ENCODE measurements around the gene UGT1A8. TPM values are rescaled to one million over a fixed set of nuclear protein-coding genes. Genes with fewer than 3 reads are reported as not detected.
A peak's percentile ranks its signal among the peaks of the same experiment; 100 is the strongest.

The UGT1A8 gene
- total RNA-seq, 1 donor from 2014 or later = 0.17 TPM

DNA sequence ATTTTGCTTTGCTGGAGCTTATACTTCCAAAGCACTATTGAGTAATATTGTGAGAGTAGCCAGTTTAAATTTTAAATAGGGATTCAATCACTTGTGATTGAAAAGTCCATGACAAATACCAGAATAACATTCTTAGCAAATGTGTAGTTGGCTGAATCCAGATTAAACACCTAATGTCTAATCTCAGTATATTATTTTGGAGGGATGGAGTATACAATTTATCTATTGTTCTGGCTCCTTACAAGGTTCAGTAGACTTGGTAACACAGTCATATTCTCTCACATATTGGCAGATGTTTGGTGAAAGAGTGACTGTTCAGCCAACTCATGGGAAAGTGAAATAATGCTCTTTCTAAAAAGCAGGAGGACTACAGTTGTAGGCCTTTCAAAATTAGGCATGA, 56.5 kb downstream of the UGT1A8 start:
- no peaks in the 10 kb centered on the region for H3K36me3 Mint-ChIP-seq
- TF ChIP-seq, protein P1, sequence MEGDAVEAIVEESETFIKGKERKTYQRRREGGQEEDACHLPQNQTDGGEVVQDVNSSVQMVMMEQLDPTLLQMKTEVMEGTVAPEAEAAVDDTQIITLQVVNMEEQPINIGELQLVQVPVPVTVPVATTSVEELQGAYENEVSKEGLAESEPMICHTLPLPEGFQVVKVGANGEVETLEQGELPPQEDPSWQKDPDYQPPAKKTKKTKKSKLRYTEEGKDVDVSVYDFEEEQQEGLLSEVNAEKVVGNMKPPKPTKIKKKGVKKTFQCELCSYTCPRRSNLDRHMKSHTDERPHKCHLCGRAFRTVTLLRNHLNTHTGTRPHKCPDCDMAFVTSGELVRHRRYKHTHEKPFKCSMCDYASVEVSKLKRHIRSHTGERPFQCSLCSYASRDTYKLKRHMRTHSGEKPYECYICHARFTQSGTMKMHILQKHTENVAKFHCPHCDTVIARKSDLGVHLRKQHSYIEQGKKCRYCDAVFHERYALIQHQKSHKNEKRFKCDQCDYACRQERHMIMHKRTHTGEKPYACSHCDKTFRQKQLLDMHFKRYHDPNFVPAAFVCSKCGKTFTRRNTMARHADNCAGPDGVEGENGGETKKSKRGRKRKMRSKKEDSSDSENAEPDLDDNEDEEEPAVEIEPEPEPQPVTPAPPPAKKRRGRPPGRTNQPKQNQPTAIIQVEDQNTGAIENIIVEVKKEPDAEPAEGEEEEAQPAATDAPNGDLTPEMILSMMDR (conservative IDR thresholded peaks at IDR 0.05) = no peak
- no peak overlapping the region for H3K4me3 Mint-ChIP-seq
- no peaks in the 10 kb centered on the region for H3K9me3 Mint-ChIP-seq
- no peak for DNase-seq (ENCODE audit: extremely low spot score, unreplicated experiment)
- H3K27me3 Mint-ChIP-seq = peaks cover 13% of the 10 kb centered on the region
- no peak overlapping the region for H3K27ac Mint-ChIP-seq
- H3K4me1 Mint-ChIP-seq (ENCODE audit: unreplicated experiment) = no peaks in the 10 kb centered on the region

DNA sequence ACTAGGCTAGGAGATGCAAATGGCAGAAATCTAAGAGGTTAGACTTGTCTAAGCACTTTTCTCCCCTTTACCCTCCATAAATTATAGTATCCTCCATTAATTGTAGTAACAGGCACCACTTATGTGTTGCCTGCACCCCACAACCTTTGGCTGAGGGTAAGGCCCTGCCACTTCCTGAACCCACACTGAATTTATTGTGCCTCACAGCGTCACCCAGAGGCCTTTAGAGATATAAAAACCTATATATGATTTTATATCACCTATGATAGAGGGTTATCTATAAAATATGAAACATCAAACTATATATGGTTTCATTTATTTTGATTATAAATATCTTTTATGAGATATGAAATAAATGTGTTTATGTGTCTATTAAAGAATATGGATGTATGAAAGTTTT, 56.9 kb downstream of the UGT1A8 start:
- Mint-ChIP-seq H3K9me3 (no peaks in the 10 kb centered on the region), H3K4me3 (no peak overlapping the region), H3K4me1 (ENCODE audit: unreplicated experiment) (no peaks in the 10 kb centered on the region), H3K27ac (no peak overlapping the region), H3K27me3 (peaks cover 13% of the 10 kb centered on the region), H3K36me3 (no peaks in the 10 kb centered on the region)
- DNase-seq (ENCODE audit: extremely low spot score, unreplicated experiment) = no peak
- TF ChIP-seq, protein P1 (conservative IDR thresholded peaks at IDR 0.05) = no peak

DNA sequence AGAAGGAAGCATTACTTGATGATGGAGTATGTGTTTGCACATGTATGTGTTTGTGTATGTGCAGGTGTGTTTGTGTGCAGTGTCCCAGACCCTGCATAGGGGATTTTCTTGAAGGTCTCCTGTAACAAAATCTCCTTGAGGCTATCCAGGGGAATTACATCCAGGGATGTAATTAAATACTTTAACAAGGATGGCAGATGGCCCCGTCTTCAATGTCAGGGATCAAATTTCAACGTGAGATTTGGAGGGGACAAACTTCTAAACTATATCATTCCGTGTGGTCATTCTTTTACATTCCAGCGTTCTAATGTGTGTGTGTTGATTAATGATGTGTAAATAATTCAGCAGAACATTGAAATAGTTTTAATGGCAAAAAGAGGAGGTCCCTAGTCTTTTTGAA, 57.6 kb downstream of the UGT1A8 start:
- DNase-seq (ENCODE audit: extremely low spot score, unreplicated experiment) = no peak
- no peaks in the 10 kb centered on the region for H3K9me3 Mint-ChIP-seq
- TF ChIP-seq, protein P1 (conservative IDR thresholded peaks at IDR 0.05) = peak; percentile 36
- H3K27ac Mint-ChIP-seq = no peak overlapping the region
- H3K4me1 Mint-ChIP-seq (ENCODE audit: unreplicated experiment) = no peaks in the 10 kb centered on the region
- no peaks in the 10 kb centered on the region for H3K36me3 Mint-ChIP-seq
- no peak overlapping the region for H3K4me3 Mint-ChIP-seq
- H3K27me3 Mint-ChIP-seq = peaks cover 17% of the 10 kb centered on the region

DNA sequence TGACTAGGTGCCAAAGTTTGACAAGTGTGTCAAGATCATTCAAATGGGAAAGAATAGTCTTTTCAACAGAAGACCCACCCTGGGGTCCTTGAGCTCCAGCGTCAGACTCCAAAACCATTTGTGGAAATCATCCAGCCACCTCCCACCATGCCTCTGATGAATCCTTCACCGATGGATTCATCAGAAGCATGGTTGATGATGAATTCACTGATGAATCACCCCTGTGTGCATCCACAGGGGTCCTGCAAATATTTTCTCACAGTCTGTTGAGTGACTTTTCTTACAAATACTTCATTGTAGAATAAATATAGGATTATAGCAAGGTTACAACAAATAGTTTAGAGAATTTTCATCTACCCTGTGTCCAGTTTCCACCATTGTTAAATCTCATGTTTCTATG, 58.6 kb downstream of the UGT1A8 start:
- TF ChIP-seq, protein P1 (conservative IDR thresholded peaks at IDR 0.05) = no peak
- Mint-ChIP-seq H3K36me3 (no peaks in the 10 kb centered on the region), H3K9me3 (no peaks in the 10 kb centered on the region), H3K4me1 (ENCODE audit: unreplicated experiment) (no peaks in the 10 kb centered on the region), H3K27me3 (peaks cover 18% of the 10 kb centered on the region), H3K27ac (no peak overlapping the region), H3K4me3 (no peak overlapping the region)
- no peak for DNase-seq (ENCODE audit: extremely low spot score, unreplicated experiment)

DNA sequence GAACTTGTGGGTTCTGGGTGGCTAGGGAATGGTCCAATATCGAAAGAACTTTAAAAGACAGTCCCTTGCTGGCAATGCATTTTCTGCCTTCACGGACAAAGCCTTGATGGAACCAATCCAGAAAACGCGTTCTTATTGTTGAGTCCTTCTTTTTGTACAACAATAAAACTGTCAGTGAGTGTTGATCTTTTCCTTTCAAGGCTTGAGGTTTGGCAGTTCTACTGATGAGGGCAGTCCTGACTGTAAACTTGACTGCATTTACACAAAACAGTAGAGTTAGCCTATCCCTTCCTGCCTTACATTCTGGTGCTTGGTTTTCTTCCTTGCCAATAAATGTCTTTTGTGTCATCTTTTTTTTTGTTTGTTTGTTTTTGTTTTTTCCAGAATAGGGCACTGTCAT, 61.8 kb downstream of the UGT1A8 start:
- Mint-ChIP-seq H3K27ac (no peak overlapping the region), H3K4me3 (no peak overlapping the region), H3K4me1 (ENCODE audit: unreplicated experiment) (no peaks in the 10 kb centered on the region), H3K27me3 (peaks cover 15% of the 10 kb centered on the region), H3K36me3 (no peaks in the 10 kb centered on the region), H3K9me3 (no peaks in the 10 kb centered on the region)
- TF ChIP-seq, protein P1 (conservative IDR thresholded peaks at IDR 0.05) = no peak
- DNase-seq (ENCODE audit: extremely low spot score, unreplicated experiment) = no peak

Data from type B pancreatic cell (in vitro differentiated cells).